ENCODE results near the gene TFPT. TPM values are rescaled to one million over a fixed set of nuclear protein-coding genes. Genes with fewer than 3 reads are reported as not detected.

Gene TFPT
- 10 to 100 TPM; 34.9 to 36.6 TPM for total RNA-seq

DNA sequence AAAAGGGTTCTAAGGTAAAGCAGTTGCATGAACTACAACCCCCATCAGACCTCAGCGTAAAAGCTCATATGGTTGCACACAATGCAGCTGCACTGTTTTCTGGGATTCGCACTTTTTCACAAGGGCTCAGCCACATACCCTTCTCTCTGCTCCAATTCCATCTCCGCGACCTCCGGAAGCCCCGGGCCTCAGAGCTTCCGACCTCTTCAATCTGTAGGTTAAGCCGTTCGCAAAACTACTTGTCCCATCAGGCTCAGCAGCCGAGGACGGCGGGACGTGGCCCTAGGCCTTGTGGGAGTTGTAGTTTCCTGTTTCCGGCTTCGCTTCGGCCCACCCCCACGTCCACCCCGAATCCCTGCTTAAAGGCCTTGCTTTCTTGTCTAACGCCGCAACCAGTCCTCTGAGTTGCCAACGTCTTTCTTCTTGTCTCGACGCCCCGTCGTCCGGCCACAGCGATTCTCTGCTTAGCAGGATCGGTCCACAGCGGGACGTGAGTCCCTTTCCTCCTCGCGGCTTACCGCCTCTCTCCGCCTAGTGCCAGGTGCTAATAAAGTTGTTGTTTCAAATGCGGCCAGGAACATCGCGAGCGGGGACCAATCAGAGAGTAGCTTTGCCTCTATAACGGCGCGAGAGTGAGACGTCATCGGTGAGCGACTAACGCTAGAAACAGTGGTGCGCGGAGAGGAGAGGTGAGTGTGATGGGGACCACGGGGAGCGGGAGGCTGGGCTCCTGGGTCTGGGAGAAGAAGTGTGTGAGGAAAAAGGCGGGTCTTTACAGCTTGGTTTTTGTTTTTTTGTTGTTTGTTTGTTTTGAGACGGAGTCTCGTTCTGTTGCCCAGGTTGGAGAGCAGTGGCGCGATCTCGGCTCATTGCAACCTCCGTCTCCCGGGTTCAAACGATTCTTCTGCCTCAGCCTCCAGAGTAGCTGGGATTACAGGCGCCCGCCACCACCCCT is at the start of gene TFPT, which contains the start of gene PRPF31:
Gene TFPT (minus strand): TSS at position 549 of the 955 bp plus-strand sequence. CDS start 388 bp downstream, at position 161.
Gene PRPF31 (plus strand): TSS at position 646 of the 955 bp plus-strand sequence. CDS start 2,525 bp downstream, outside the sequence.
- CTCF ChIA-PET, result interaction anchor here (0.5 to 2.1 kb wide), 4 partner anchors 11 to 372 kb away, joined by 4 to 7 read pairs (median 4); partner anchors contain the start of gene LENG1

GRCh38 chr19:54165222-54165621 is 49.8 kb upstream of the TFPT start:
- ChIA-PET CTCF (interaction anchor here (0.7 to 1.2 kb wide), 2 partner anchors 28 to 115 kb away, joined by 3 read pairs; partner anchors contain the start of gene CNOT3), POLR2A (no interaction called here)

More for the DNA sequence above, at the start of gene TFPT, which contains the start of gene PRPF31:
- POLR2A ChIA-PET, result interaction anchor here (2.2 to 2.4 kb wide), 2 partner anchors 13 to 22 kb away, joined by 13 to 15 read pairs; partner anchors contain the start of genes CNOT3 and NDUFA3

DNA sequence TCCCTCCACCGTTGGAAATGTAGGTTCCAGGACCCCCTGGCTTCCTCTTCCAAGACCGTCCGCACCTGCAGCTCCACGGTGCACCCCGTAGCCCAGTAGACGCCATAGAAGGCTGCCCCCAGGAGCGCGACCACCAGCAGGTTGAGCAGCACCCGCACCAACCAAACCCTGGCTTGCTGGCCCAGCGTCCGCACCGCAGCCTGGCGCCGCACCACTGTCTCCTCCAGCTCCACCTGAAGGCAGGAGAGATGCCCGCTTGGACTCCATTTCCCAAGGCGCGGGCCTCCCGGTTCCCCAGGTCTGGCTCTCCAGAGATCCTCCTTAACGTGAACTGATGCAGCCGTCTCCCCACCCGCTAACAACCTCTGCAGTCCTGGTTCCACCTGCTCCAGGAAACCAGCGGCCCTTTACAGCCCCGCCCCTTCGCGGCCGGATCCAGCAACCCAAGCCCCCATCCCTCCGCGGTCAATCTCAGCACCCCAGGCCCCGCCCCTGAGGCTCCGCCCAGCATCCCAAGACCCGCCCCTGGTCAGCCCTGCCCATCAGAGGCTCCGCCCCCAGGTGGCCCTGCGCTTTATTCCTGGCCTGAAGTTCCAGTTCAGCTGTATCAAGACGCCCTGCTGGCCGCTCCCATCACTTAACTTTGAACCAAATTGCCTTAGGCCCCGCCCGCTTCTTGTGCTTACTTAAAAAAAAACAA is 49.1 kb upstream of the TFPT start:
- POLR2A ChIA-PET, result no interaction called here
- CTCF ChIA-PET, result interaction anchor here (0.7 to 1.2 kb wide), 2 partner anchors 27 to 116 kb away, joined by 3 read pairs; partner anchors contain the start of gene CNOT3

GRCh38 chr19:54162884-54163283 is 47.4 kb upstream of the TFPT start:
- CTCF ChIA-PET, result no interaction called here
- POLR2A ChIA-PET, result no interaction called here

DNA sequence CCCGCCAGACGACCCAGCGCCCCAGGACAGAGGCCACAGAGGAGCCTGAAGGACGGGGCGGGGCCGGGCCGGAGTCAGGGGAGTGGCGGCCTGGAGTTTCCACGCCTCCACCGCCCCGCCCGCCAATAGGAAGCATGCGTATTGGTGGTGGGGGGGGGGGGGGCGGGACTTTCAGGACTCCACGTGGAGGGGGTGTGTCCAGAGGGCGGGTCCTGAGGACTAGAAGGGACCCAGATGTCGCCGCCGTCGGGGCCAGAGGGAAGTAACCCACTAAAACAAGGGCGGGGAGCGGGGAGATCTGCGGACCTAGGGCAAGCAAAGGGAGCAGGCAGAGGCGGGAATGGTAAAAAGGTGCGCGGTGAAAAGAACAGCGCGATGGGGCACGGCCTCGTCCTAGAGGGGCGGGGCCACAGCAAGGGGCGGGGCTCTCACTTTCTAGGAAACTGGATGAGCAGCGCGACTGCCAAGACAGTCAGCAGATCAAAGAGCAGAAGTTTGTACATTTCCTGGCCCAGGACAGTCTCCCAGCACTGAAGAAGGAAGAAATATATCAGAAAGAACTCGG is 46.9 kb upstream of the TFPT start:
- POLR2A ChIA-PET, result no interaction called here
- CTCF ChIA-PET, result no interaction called here

DNA sequence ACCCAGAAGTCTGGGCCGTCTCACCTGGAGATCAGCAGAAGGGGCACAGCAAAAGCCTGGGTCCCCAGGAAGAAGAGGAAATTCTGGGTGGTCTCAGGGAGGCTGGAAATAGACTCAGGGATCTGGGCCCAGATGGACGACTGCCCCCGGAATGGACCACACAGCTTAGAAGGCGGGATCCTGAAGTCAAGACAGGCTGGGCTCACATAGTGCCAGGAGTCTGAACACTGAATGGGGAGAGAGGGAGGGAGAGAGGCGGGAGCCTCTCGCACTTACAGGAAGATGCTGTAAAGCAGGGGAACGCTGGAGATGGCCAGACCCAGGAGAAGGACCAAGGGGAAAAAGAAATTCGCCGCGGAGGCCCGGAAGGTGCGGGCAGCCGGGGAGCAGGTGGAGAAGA is 45.4 kb upstream of the TFPT start:
- ChIA-PET CTCF (interaction anchor here (0.7 kb wide), 1 partner anchor 72 kb away, joined by 3 read pairs; no protein-coding TSS in a partner anchor), POLR2A (interaction anchor here (2.7 kb wide), 1 partner anchor 23 kb away, joined by 14 read pairs; the partner anchor contains the start of gene CNOT3)

DNA sequence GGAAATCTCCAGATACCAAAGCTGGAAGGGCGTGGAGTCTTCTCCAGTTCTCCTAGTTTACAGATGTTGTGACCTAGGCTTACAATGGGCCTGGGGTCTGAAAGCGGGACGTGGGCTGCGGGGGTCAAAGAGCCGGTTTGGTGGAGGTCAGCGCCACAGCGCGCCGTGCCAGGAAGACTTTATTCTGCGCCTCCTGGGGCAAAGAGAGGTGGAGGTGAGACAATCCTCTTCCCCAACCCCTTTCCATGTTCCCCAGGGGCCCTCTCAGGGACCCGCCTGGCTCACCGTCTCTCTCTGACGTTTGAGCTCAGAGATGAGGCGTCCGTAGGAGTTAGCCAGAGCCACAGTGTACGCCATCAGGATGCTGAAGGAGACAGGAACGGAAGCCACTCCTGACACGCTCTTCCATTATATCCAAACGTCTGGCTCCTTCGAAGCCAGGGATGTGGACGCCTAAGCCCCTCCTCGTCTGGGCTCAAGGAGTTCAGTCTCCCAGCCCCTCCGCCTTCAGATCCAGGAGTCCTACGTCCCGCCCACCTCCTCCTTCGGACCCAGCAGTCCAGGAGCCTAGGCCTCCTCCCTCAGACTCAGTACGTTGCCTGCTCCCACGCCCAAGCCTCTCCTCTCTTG is 44.8 kb upstream of the TFPT start:
- POLR2A ChIA-PET, result interaction anchor here (0.5 to 2.7 kb wide), 3 partner anchors 23 to 604 kb away, joined by 3 to 14 read pairs (median 4); partner anchors contain the start of genes CNOT3 and MBOAT7

DNA sequence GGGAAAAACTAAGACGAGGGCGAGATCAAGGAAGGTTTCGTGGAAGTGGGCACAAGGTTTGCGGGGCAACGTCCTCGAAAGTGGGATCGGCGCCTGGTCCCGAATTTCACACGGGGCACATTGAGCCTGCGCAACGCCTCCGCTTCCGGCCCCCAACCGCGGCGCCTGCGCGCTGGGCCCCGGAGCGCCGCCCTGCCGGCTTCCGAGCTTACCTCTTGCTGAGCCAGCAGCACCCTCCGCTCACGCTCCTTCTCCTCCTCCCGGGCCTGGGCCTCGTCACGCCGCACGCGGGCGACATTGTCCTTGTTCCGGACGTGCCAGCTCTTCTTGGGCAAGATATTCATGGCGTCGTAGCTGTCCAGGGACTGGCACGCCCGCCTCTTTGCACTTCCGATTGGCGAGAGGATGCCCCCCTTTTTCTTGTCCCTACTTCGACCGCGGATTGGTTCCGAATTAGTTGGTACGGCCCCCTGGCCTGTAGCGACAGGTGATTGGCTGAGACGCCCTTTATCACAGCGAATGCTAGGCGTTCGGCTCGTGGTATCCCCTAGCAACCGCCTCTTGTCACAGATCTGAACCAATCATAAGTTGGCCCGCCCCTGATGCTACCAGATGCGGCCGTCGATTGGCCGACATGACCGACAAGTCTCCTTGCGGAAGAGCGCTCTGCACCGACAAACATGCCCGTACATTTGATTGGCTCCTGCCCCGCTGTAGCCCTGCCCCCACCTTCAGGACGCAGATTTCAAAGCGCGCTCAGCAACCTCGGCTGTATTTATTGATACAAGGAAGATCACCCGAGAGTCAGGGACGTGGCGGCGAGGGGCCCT is 44.1 kb upstream of the TFPT start, which contains the start of gene LENG1:
Gene LENG1 (minus strand): TSS at position 370 of the 830 bp plus-strand sequence. CDS start 26 bp downstream, at position 344.
- ChIA-PET POLR2A (interaction anchor here (0.5 to 2.7 kb wide), 7 partner anchors 15 to 603 kb away, joined by 3 to 14 read pairs (median 4); partner anchors contain the start of genes CNOT3, MBOAT7 and RPS9), CTCF (interaction anchor here (1.0 to 2.5 kb wide), 5 partner anchors 9 to 44 kb away, joined by 3 to 9 read pairs (median 5); partner anchors contain the start of genes CNOT3, MBOAT7, PRPF31 and TFPT)

More for the DNA sequence above, 44.8 kb upstream of the TFPT start:
- CTCF ChIA-PET, result interaction anchor here (1.4 to 2.5 kb wide), 3 partner anchors 23 to 45 kb away, joined by 5 to 9 read pairs (median 7); partner anchors contain the start of genes CNOT3, MBOAT7, PRPF31 and TFPT

- ChIA-PET CTCF (interaction anchor here (0.6 to 2.5 kb wide), 6 partner anchors 8 to 71 kb away, joined by 3 to 9 read pairs (median 4); partner anchors contain the start of genes CNOT3, MBOAT7, PRPF31 and TFPT), POLR2A (interaction anchor here (0.9 to 2.7 kb wide), 7 partner anchors 14 to 48 kb away, joined by 3 to 14 read pairs (median 4); partner anchors contain the start of genes CNOT3, MBOAT7 and RPS9)
These were observed 43.4 kb upstream of the TFPT start for GRCh38 chr19:54158812-54159351.

DNA sequence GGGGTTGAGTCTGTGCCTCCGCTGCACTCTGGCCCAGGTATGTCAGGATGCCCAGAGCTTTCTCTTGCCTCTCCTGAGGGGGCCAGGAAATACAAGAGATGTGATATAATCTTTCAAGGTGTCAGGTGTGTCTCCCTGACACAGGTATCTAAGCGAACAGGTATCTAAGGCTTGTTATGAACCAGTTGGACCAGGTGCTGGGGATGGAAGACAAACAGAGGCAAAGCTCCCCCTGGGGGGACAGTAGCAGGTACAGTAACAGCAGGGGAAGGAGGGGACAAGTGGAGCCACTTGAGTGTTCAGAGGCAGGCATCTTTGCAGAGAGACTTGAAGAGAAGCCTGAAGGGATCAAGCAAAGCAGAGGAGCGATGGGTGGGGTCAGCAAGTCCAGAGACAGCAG is 41.5 kb upstream of the TFPT start:
- POLR2A ChIA-PET, result no interaction called here
- CTCF ChIA-PET, result interaction anchor here (0.8 kb wide), 1 partner anchor 14 kb away, joined by 3 read pairs; no protein-coding TSS in a partner anchor

GRCh38 chr19:54156490-54156889 is 41.0 kb upstream of the TFPT start:
- ChIA-PET CTCF (no interaction called here), POLR2A (no interaction called here)

GRCh38 chr19:54155694-54156093 is 40.2 kb upstream of the TFPT start:
- ChIA-PET POLR2A (no interaction called here), CTCF (no interaction called here)

DNA sequence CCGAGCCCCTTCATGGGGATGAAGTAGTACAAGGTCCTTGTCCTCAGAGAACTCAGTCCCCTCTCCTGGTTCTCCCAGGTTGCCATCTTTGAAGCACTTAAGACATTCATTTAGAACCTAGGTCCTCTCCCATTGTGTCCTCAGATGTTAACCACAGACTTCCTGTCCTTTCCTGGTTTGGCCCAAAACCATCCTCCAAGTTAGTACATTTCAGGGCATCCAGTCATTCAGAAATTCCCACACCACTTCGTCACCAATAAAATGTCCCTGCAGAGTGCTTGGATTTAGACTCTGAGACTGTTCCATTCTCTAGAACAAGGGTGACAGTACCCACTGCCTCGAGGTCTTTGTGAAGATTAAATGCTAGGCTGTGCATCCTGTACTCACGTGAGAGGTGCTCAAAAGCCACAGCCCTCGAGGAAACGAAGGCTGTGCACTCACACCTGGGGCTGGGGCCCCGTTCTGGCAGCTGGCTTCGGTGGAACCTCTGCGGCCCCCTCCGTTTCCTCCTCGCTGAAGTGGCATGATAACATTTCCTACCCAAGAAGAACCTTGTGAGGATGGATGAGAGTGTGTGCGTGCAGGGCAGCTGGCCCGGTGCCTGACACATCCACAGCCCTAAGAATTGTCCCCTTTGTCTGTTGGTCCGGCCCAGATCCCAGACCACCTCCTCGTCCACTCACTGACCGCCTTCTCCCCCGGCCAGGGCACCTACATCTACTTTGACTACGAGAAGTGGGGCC is 39.3 kb upstream of the TFPT start:
- POLR2A ChIA-PET, result no interaction called here
- CTCF ChIA-PET, result no interaction called here

DNA sequence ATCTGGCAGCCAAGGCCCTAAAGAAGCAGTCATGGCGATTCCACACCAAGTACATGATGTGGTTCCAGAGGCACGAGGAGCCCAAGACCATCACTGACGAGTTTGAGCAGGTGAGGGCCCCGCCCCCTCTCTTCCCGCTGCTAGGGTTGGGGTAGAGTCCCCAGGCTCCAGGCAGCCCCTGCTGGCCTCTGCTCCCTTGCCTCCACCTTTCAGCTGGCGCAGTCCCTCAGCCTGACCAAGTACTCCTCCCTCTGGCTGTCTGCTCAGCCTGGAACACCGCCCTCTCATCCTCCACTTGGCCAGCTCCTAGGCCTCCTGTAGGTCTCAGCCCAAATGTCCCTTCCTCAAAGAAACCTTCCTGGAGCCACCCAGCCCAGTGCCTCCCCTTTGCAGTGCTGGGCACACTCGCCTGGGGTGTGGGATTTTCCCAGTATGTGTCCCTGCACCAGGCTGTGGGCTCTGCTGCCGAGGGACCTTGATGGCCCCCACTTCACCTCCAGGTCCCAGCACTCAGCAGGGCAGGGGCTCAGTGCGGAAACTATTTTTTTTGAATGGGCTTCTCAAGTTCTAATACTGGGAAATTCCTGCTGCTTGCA is 38.4 kb upstream of the TFPT start:
- ChIA-PET CTCF (no interaction called here), POLR2A (no interaction called here)

- POLR2A ChIA-PET, result no interaction called here
- CTCF ChIA-PET, result no interaction called here
These were observed 37.5 kb upstream of the TFPT start for GRCh38 chr19:54152878-54153524.

GRCh38 chr19:54152267-54152666 is 36.8 kb upstream of the TFPT start:
- ChIA-PET CTCF (no interaction called here), POLR2A (no interaction called here)

All from activated CD8-positive, alpha-beta memory T cell treated with anti-CD3 and anti-CD28 coated beads for 36 hours (primary cell).